ENCODE measurements around the gene TTC7B. TPM values are rescaled to one million over a fixed set of nuclear protein-coding genes. Genes with fewer than 3 reads are reported as not detected.

The TTC7B gene
- total and polyA plus RNA-seq, 9 of the 15 experiments (the other 6 are each of a cell fraction or from before 2014, with no cell fraction given) = 2.2 to 77.2 (median 36.7) TPM

- Histone ChIP-seq H3K36me3 (ENCODE audit: control insufficient read depth, insufficient read depth, low read length) (no peaks in the 10 kb centered on the region), H3K27me3 (ENCODE audit: control insufficient read depth in 2 of 2, insufficient read depth in 2 of 2, low read length in 2 of 2) (no peaks in the 10 kb centered on the region), H3K9me1 (ENCODE audit: control insufficient read depth, insufficient read depth, low read length) (peaks cover 2% of the 10 kb centered on the region), H3K4me3 (no peak overlapping the region), H4K20me1 (replicated peaks; ENCODE audit: control insufficient read depth, insufficient read depth, low read length) (no peaks in the 10 kb centered on the region), H2AFZ (ENCODE audit: low read depth, low read length) (no peak overlapping the region), H3K4me2 (ENCODE audit: insufficient read depth, low read length) (no peak overlapping the region), H3K27ac (ENCODE audit: extremely low read depth, low read depth, low read length) (no peak overlapping the region), H3K79me2 (ENCODE audit: control insufficient read depth, insufficient read depth, low read length) (no peaks in the 10 kb centered on the region), H3K9ac (ENCODE audit: insufficient read depth in 1 of 2, low read depth in 2 of 2, low read length in 2 of 2) (no peak overlapping the region), H3K4me1 (replicated peaks in 1 of 2; ENCODE audit: control insufficient read depth in 2 of 2, insufficient read depth in 2 of 2, low read length in 2 of 2) (peaks cover 19 to 33% of the 10 kb centered on the region in 2 experiments; a peak in 4 of 5 replicates), H3K9me3 (replicated peaks; ENCODE audit: control insufficient read depth, insufficient read depth, low read depth, low read length) (no peaks in the 10 kb centered on the region)
- DNase-seq (ENCODE audit: extremely low read depth in 1 of 4, low spot score in 3 of 4) (no peak), FAIRE-seq (no peak), ATAC-seq (no peak)
- intact Hi-C loops (cut with micrococcal nuclease) = no loop called here
- TF ChIP-seq GATAD2A (IDR thresholded peaks at IDR 0.05) (no peak), CBFA2T2 (conservative IDR thresholded peaks at IDR 0.05) (no peak), MCM2 (IDR thresholded peaks at IDR 0.05; ENCODE audit: low read depth) (no peak), CBX8 (IDR thresholded peaks at IDR 0.05; ENCODE audit: borderline replicate concordance, extremely low read depth, low read depth, low read length, poor library complexity, severe bottlenecking) (no peak), PHF21A (IDR thresholded peaks at IDR 0.05; ENCODE audit: borderline replicate concordance, low read depth) (no peak)
- TF ChIP-seq, protein P1, sequence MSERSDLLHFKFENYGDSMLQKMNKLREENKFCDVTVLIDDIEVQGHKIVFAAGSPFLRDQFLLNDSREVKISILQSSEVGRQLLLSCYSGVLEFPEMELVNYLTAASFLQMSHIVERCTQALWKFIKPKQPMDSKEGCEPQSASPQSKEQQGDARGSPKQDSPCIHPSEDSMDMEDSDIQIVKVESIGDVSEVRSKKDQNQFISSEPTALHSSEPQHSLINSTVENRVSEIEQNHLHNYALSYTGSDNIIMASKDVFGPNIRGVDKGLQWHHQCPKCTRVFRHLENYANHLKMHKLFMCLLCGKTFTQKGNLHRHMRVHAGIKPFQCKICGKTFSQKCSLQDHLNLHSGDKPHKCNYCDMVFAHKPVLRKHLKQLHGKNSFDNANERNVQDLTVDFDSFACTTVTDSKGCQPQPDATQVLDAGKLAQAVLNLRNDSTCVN (CRISPR knock-in tag; IDR thresholded peaks at IDR 0.05) = no peak
- CTCF ChIA-PET (ENCODE audit: low intra/inter-chr PET ratio) = no interaction called here
- BruUV-seq (replicated peaks) = no TSS peak
- POLR2A ChIA-PET = interaction anchor here (0.7 kb wide), 1 partner anchor 10 kb away, joined by 3 read pairs; no protein-coding TSS in a partner anchor
- in situ Hi-C loops (cut with MboI) = no loop called here
- 65% methylated on average over 4 of the region's 4 CpGs for WGBS (ENCODE audit: insufficient coverage, low coverage, missing lambda C conversion rate)
Observed at GRCh38 chr14:90560558-90560957, 255.7 kb downstream of the TTC7B start.

Measured in K562 (cell line).